Endothelial cell of umbilical vein (primary cell): ENCODE results near the gene SLC7A6. TPM values are rescaled to one million over a fixed set of nuclear protein-coding genes. Genes with fewer than 3 reads are reported as not detected.

ENCODE experiments used
- Bru-seq: library from RNA; stranded (reverse); fragments of 400-500 nt; gene quantifications from one replicate; lab custom pipeline; 2021; lab: Mats Ljungman, UMichigan
- BruChase-seq, 2 experiments: library from RNA; stranded (reverse); fragments of 400-500 nt; gene quantifications; one replicate each; lab custom pipeline; 2021; lab: Mats Ljungman, UMichigan
- BruUV-seq: library from RNA; stranded (reverse); fragments of 400-500 nt; replicated peaks from 2 replicates; lab custom pipeline; 2021; lab: Mats Ljungman, UMichigan
- CTCF ChIA-PET: fragments of 300-600, 350-600 bp; sonication (Branson Sonifier 250); formaldehyde crosslinking; loops from one replicate; lab custom pipeline; 2021; ENCODE audit warnings: antibody characterized with exemption, inconsistent platforms; lab: Charles Lee
- POLR2A ChIA-PET: fragments of 300-600, 350-600 bp; sonication (Branson Sonifier 250); formaldehyde crosslinking; loops from one replicate; lab custom pipeline; 2021; ENCODE audit warnings: antibody characterized with exemption, inconsistent platforms; lab: Charles Lee
- DNase-seq: peaks from one replicate; pipeline ENCODE4 v3.0.0-alpha.2; 2011; ENCODE audit warnings: low read depth, low spot score
- FAIRE-seq: peaks from 2 replicates; lab custom pipeline; 2011; peaks lifted over from hg19 to GRCh38; lab: Jason Lieb, UNC
- H2AFZ ChIP-seq: 2 replicates; pipeline ENCODE4 v1.6.0; 2012; ENCODE audit warnings: low read depth, low read length, control low read depth, inconsistent platforms
- H3K27ac ChIP-seq: 2 replicates; pipeline ENCODE4 v1.5.1; 2011; ENCODE audit warnings: low read depth, mild to moderate bottlenecking, control low read depth, low read length, moderate library complexity; ENCODE audit not compliant: insufficient read depth
- H3K27me3 ChIP-seq, 2 experiments: 2 replicates each; pipeline versions ENCODE4 v1.6.0 to v1.6.1; 2011; ENCODE audit warnings: low read length in 2 of 2, mixed read lengths in 1 of 2; ENCODE audit not compliant: control insufficient read depth in 2 of 2, insufficient read depth in 2 of 2
- H3K36me3 ChIP-seq, 2 experiments: 2 replicates in 1 of 2; 3 replicates in 1 of 2; pipeline ENCODE4 v1.5.1; 2011; ENCODE audit warnings: low read length in 2 of 2, mild to moderate bottlenecking in 1 of 2, moderate library complexity in 1 of 2; ENCODE audit not compliant: control insufficient read depth in 2 of 2, insufficient read depth in 2 of 2; ENCODE audit errors: extremely low read depth in 1 of 2
- H3K4me1 ChIP-seq: 3 replicates; pipeline ENCODE4 v1.5.1; 2011; ENCODE audit warnings: mild to moderate bottlenecking, low read length; ENCODE audit not compliant: control insufficient read depth, insufficient read depth; ENCODE audit errors: extremely low read depth
- H3K4me2 ChIP-seq: 2 replicates; pipeline ENCODE4 v1.6.1; 2011; ENCODE audit warnings: low read length, control low read depth, mixed read lengths; ENCODE audit not compliant: insufficient read depth
- H3K4me3 ChIP-seq, 3 experiments: fragments of 200-600 bp in 1 of 3; sonication (generic), shearing (Covaris generic) in 1 of 3; replicated peaks in 1 of 3; 2 replicates each; pipeline ENCODE4 v1.5.1; 2011 to 2016; ENCODE audit warnings: control low read depth in 3 of 3, low read length in 3 of 3, mild to moderate bottlenecking in 2 of 3, inconsistent platforms in 1 of 3, low read depth in 1 of 3, moderate library complexity in 1 of 3; ENCODE audit not compliant: insufficient read depth in 1 of 3
- H3K79me2 ChIP-seq: 2 replicates; pipeline ENCODE4 v1.6.0; 2012; ENCODE audit warnings: low read length, inconsistent platforms; ENCODE audit not compliant: control insufficient read depth, insufficient read depth
- H3K9ac ChIP-seq: replicated peaks from 2 replicates; pipeline ENCODE3; 2011; ENCODE audit warnings: low read length, control low read depth; ENCODE audit not compliant: insufficient read depth; ENCODE audit errors: extremely low read depth
- H3K9me1 ChIP-seq: replicated peaks from 3 replicates; pipeline ENCODE4 v1.6.0; 2011; ENCODE audit warnings: mild to moderate bottlenecking, low read length; ENCODE audit not compliant: control insufficient read depth, insufficient read depth; ENCODE audit errors: extremely low read depth
- H3K9me3 ChIP-seq: replicated peaks from 2 replicates; pipeline ENCODE4 v1.5.1; 2012; ENCODE audit warnings: low read length, inconsistent platforms; ENCODE audit not compliant: control insufficient read depth, insufficient read depth
- H4K20me1 ChIP-seq: replicated peaks from 2 replicates; pipeline ENCODE3; 2011; ENCODE audit warnings: mild to moderate bottlenecking, low read length; ENCODE audit not compliant: control insufficient read depth, insufficient read depth; ENCODE audit errors: extremely low read depth
- FOS ChIP-seq: IDR thresholded peaks from 2 replicates; pipeline ENCODE4 v1.6.1; 2011; ENCODE audit warnings: mild to moderate bottlenecking, low read length, moderate library complexity, borderline replicate concordance; ENCODE audit not compliant: insufficient read depth
- MYC ChIP-seq: IDR thresholded peaks from one replicate; pipeline ENCODE4 v1.6.1; 2011; ENCODE audit warnings: mild to moderate bottlenecking, low read depth, low read length
- POLR2A ChIP-seq: IDR thresholded peaks from 2 replicates; pipeline ENCODE4 v1.6.1; 2012; ENCODE audit warnings: low read depth, mild to moderate bottlenecking, control low read depth, low read length
- POLR2AphosphoS5 ChIP-seq: IDR thresholded peaks from 2 replicates; pipeline ENCODE4 v1.6.1; 2012; ENCODE audit warnings: low read depth, mild to moderate bottlenecking, control low read depth, low read length, moderate library complexity; ENCODE audit not compliant: insufficient read depth
- dilution Hi-C: fragments of 300-500 bp; cut with MboI; formaldehyde crosslinking; loops from one replicate; pipeline ENCODE4 v1.15.0; 2019; ENCODE audit warnings: low sequenced_read_pairs; ENCODE audit not compliant: extremely low pct_ligation_motif_present
- intact Hi-C: fragments of 100-400 bp; cut with micrococcal nuclease; formaldehyde crosslinking; loops from one replicate; pipeline ENCODE4 v1.10.0; 2022
- long read RNA-seq: library from polyadenylated mRNA; stranded (forward); transcript quantifications from one replicate; pipeline ENCODE4 v2.0.0, GENCODE V29; 2021
- polyA minus RNA-seq, 3 experiments: library from RNA; depleted of rRNA, polyadenylated mRNA; stranded (reverse); fragments of >200 nt; gene quantifications; 1 replicate in 1 of 3; 2 replicates in 2 of 3; pipeline ENCODE4 v1.2.3, GENCODE V29; 2011
- polyA plus RNA-seq, 4 experiments: library from polyadenylated mRNA; depleted of rRNA in 3 of 4; stranded (reverse) in 3 of 4; unstranded in 1 of 4; fragments of >200 nt; gene quantifications; 2 replicates each; pipeline versions ENCODE4 v1.2.1 to v1.2.3, GENCODE V29; 2011 to 2012; ENCODE audit warnings: missing spikeins in 1 of 4
- total RNA-seq: library from RNA; stranded (reverse); gene quantifications from 2 replicates; pipeline ENCODE4 v1.2.3, GENCODE V29; 2021
- TF ChIP-seq, protein P1 (sequence below), 2 donors: IDR thresholded peaks; 1 replicate in 1 of 2; 2 replicates in 1 of 2; pipeline ENCODE4 v1.5.1; 2011; ENCODE audit warnings: low read length in 2 of 2, mild to moderate bottlenecking in 2 of 2, moderate library complexity in 2 of 2, control low read depth in 1 of 2, inconsistent platforms in 1 of 2, low read depth in 1 of 2; ENCODE audit not compliant: insufficient read depth in 1 of 2; ENCODE audit errors: extremely low read depth in 1 of 2

SLC7A6 gene
- total RNA-seq (68.0 and 68.7 TPM in 2 replicates), polyA plus RNA-seq (86.5 and 92.0 TPM in 2 replicates), polyA minus RNA-seq (295 and 328 TPM in 2 replicates), Bru-seq, nascent RNA (percentile 79 among the genes with signal in this experiment), BruChase-seq, experiment 1, labeled RNA remaining after a 6-hour chase (percentile 92 among the genes with signal in this experiment), BruChase-seq, experiment 2, labeled RNA remaining after a 2-hour chase (percentile 95 among the genes with signal in this experiment)
- 29.2 and 31.1 TPM in 2 replicates for polyA plus RNA-seq (2011; cell fraction: cytosol; rRNA removed)
- polyA plus RNA-seq (2011; cell fraction: nucleus; rRNA removed), result 261 and 278 TPM in 2 replicates
- polyA plus RNA-seq (2012), result 42.1 and 42.7 TPM in 2 replicates
- 30.9 TPM for polyA minus RNA-seq (2011; cell fraction: cytosol; rRNA and poly(A)+ RNA removed)
- polyA minus RNA-seq (2011; cell fraction: nucleus; rRNA and poly(A)+ RNA removed), result 113 and 174 TPM in 2 replicates
- long read RNA-seq, full-length matches to known transcripts, result 5 of 52 reads
- long read RNA-seq, partial matches to known transcripts, result 12 of 52 reads
- long read RNA-seq, other reads (novel, unspliced or antisense), result 35 of 52 reads

DNA sequence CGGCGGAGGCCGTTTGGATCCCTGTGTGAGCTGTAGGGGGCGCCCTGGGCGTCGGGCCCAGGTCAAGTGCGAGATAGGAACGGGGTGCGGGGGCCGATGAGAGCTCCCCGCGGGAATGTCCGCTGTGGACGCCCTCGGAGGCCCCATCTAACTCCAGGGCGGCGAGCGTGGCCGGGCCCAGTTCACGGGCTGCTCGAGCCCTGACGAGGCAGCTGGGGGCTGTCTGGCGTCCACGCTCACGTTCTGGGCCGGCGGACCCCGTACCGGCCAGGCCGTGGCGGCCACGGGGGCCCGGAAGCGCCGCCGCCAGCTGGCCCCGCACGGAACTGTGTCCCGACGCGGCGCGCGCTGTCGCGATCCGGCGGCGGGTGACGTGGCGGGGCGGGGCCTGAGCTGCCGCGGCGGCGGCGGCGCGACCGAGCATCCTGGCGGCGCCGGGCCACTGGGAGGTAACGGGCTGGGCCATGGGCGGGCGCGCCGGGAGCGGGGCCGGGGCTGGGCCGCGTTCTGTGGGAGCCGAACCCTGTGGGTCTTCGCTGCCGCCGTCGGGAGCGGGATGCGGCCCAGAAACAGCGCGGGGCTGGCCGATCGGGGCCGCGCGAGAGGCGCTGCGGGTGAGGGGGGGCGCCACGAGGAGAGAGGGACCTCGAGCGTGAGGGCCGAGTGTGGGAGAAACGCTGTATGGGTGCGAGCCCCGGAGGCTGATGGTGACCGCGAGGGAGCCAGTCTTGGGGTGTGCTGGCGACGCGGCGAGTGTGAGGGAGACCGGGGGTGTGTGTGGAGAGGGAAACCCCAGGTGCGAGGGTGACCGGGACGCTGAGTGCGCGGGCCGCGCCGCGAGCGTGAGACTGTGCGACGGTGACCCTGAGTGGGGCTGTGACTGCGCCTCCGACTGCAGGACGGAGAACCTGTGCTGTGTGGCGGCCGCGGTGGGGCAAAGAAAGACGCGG lies at the start of gene SLC7A6:
Gene SLC7A6 (plus strand): TSS at position 399 of the 950 bp plus-strand sequence. CDS start 10,201 bp downstream, outside the sequence.
- no peak for FAIRE-seq
- TF ChIP-seq POLR2AphosphoS5 (peak; percentile 79), POLR2A (peak; percentile 68), FOS (no peak), MYC (no peak)
- TF ChIP-seq, protein P1, sequence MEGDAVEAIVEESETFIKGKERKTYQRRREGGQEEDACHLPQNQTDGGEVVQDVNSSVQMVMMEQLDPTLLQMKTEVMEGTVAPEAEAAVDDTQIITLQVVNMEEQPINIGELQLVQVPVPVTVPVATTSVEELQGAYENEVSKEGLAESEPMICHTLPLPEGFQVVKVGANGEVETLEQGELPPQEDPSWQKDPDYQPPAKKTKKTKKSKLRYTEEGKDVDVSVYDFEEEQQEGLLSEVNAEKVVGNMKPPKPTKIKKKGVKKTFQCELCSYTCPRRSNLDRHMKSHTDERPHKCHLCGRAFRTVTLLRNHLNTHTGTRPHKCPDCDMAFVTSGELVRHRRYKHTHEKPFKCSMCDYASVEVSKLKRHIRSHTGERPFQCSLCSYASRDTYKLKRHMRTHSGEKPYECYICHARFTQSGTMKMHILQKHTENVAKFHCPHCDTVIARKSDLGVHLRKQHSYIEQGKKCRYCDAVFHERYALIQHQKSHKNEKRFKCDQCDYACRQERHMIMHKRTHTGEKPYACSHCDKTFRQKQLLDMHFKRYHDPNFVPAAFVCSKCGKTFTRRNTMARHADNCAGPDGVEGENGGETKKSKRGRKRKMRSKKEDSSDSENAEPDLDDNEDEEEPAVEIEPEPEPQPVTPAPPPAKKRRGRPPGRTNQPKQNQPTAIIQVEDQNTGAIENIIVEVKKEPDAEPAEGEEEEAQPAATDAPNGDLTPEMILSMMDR (IDR thresholded peaks at IDR 0.05; ENCODE audit: extremely low read depth in 1 of 2, insufficient read depth in 1 of 2, low read depth in 1 of 2, low read length in 2 of 2), result peak; percentile 81 to 84
- H3K9me1 ChIP-seq, result no peaks in the 10 kb centered on the region
- H3K4me3 ChIP-seq, result peak within 1 kb of the TSS; percentile 44 to 69 (median 66)
- peaks cover 0 to 11% of the 10 kb centered on the region in 2 experiments for H3K36me3 ChIP-seq
- peaks cover 49% of the 10 kb centered on the region for H3K79me2 ChIP-seq
- BruUV-seq, result no TSS peak
- CTCF ChIA-PET, result interaction anchor here (0.7 to 6.3 kb wide), 23 partner anchors 8 to 170 kb away, joined by 3 to 212 read pairs (median 9); partner anchors contain the start of genes ESRP2, PLA2G15, PRMT7 and SLC7A6OS
- no peaks in the 10 kb centered on the region for H4K20me1 ChIP-seq
- H3K4me2 ChIP-seq, result peak within 1 kb of the TSS; percentile 79
- H3K27me3 ChIP-seq, result no peaks in the 10 kb centered on the region
- dilution Hi-C loops (no loop called here), intact Hi-C loops (loop anchor here (1.0 to 2.0 kb wide), 3 partner anchors 20 to 46 kb away; partner anchors contain the start of genes PLA2G15 and SLC7A6OS)
- peak within 1 kb of the TSS; percentile 91 for H3K27ac ChIP-seq
- H2AFZ ChIP-seq, result peak within 1 kb of the TSS; percentile 83
- H3K9ac ChIP-seq, result peak within 1 kb of the TSS; percentile 91
- POLR2A ChIA-PET, result interaction anchor here (0.8 to 1.9 kb wide), 6 partner anchors 9 to 60 kb away, joined by 3 to 11 read pairs (median 4); partner anchors contain the start of genes PRMT7 and SLC7A6OS
- peak; percentile 78 for DNase-seq
- H3K4me1 ChIP-seq, result peaks cover 25% of the 10 kb centered on the region
- no peaks in the 10 kb centered on the region for H3K9me3 ChIP-seq
